ENCODE results near the gene LRRN2. TPM values are rescaled to one million over a fixed set of nuclear protein-coding genes. Genes with fewer than 3 reads are reported as not detected.
"Not testable (repeated sequence)": the region's sequence is repeated elsewhere in the genome, so short reads cannot be mapped to it uniquely, and the experiment has no call there.

Gene LRRN2
- total RNA-seq, 3 donors from 2014 or later: 4.3 to 33.3 (median 26.4) TPM

GRCh38 chr1:204694145-204694544 lies 8.6 kb upstream of the LRRN2 start:
- H3K4me3 ChIP-seq: no peak overlapping the region
- intact Hi-C loops (cut with DNase I, micrococcal nuclease): no loop called here
- DNase-seq (no peak), ATAC-seq (no peak)
- no peak for TF ChIP-seq CTCF (IDR thresholded peaks at IDR 0.05)
- no peaks in the 10 kb centered on the region for H3K9me3 ChIP-seq
- H3K36me3 ChIP-seq (ENCODE audit: low read depth): no peaks in the 10 kb centered on the region
- no peaks in the 10 kb centered on the region for H3K4me1 ChIP-seq (ENCODE audit: low read depth)

- no peak overlapping the region for H3K4me3 ChIP-seq
- intact Hi-C loops (cut with DNase I, micrococcal nuclease): no loop called here
- H3K36me3 ChIP-seq (ENCODE audit: low read depth): no peaks in the 10 kb centered on the region
- no peaks in the 10 kb centered on the region for H3K4me1 ChIP-seq (ENCODE audit: low read depth)
- ATAC-seq: no peak
- no peak for TF ChIP-seq CTCF (IDR thresholded peaks at IDR 0.05)
- no peak for DNase-seq
- no peaks in the 10 kb centered on the region for H3K9me3 ChIP-seq
These were observed 7.4 kb upstream of the LRRN2 start for GRCh38 chr1:204692841-204693356.

GRCh38 chr1:204692325-204692840 lies 6.8 kb upstream of the LRRN2 start:
- Histone ChIP-seq H3K4me3 (no peak overlapping the region), H3K9me3 (no peaks in the 10 kb centered on the region), H3K36me3 (ENCODE audit: low read depth) (no peaks in the 10 kb centered on the region), H3K4me1 (ENCODE audit: low read depth) (no peaks in the 10 kb centered on the region)
- TF ChIP-seq CTCF (IDR thresholded peaks at IDR 0.05): no peak
- intact Hi-C loops (cut with DNase I, micrococcal nuclease): no loop called here
- DNase-seq (no peak), ATAC-seq (no peak)

- H3K36me3 ChIP-seq (ENCODE audit: low read depth); DNase-seq; H3K9me3 ChIP-seq; intact Hi-C loops (cut with DNase I, micrococcal nuclease); H3K4me1 ChIP-seq (ENCODE audit: low read depth); H3K4me3 ChIP-seq: not testable (repeated sequence)
- ATAC-seq: peak; percentile 22
These were observed 5.8 kb upstream of the LRRN2 start for GRCh38 chr1:204691328-204691730.

GRCh38 chr1:204688776-204689175 lies 3.2 kb upstream of the LRRN2 start:
- H3K36me3 ChIP-seq (ENCODE audit: low read depth): no peaks in the 10 kb centered on the region
- ATAC-seq (no peak), DNase-seq (no peak)
- no peak overlapping the region for H3K4me3 ChIP-seq
- H3K9me3 ChIP-seq: no peaks in the 10 kb centered on the region
- peaks cover 3% of the 10 kb centered on the region for H3K4me1 ChIP-seq (ENCODE audit: low read depth)
- intact Hi-C loops (cut with DNase I, micrococcal nuclease): no loop called here
- no peak for TF ChIP-seq CTCF (IDR thresholded peaks at IDR 0.05)

- no peak overlapping the region for H3K4me3 ChIP-seq
- peaks cover 3% of the 10 kb centered on the region for H3K4me1 ChIP-seq (ENCODE audit: low read depth)
- DNase-seq (no peak), ATAC-seq (no peak)
- TF ChIP-seq CTCF (IDR thresholded peaks at IDR 0.05): no peak
- H3K9me3 ChIP-seq: no peaks in the 10 kb centered on the region
- intact Hi-C loops (cut with DNase I, micrococcal nuclease): no loop called here
- no peaks in the 10 kb centered on the region for H3K36me3 ChIP-seq (ENCODE audit: low read depth)
These were observed 2.5 kb upstream of the LRRN2 start for GRCh38 chr1:204688007-204688406.

All from mucosa of descending colon (tissue), 3 donors.